Colonic mucosa (tissue), 4 donors: ENCODE measurements around the gene CLEC4F. TPM values are rescaled to one million over a fixed set of nuclear protein-coding genes. Genes with fewer than 3 reads are reported as not detected.

Experiments
- DNase-seq: peaks from one replicate; pipeline ENCODE4 v3.0.0-alpha.2; 2020
- H3K27ac ChIP-seq: fragments of 200-600 bp; one replicate; pipeline ENCODE4 v1.8.0; 2021
- H3K27me3 ChIP-seq: fragments of 200-600 bp; one replicate; pipeline ENCODE4 v1.8.0; 2021
- H3K36me3 ChIP-seq: fragments of 200-600 bp; one replicate; pipeline ENCODE4 v1.8.0; 2021
- H3K4me1 ChIP-seq: fragments of 200-600 bp; one replicate; pipeline ENCODE4 v1.8.0; 2021; ENCODE audit warnings: mild to moderate bottlenecking
- H3K4me3 ChIP-seq: fragments of 200-600 bp; one replicate; pipeline ENCODE4 v1.8.0; 2021
- H3K9ac ChIP-seq, 2 donors: one replicate each; pipeline ENCODE4 v1.7.0; 2013; ENCODE audit warnings: control low read depth in 2 of 2, low read depth in 2 of 2, low read length in 2 of 2
- H3K9me3 ChIP-seq: fragments of 200-600 bp; one replicate; pipeline ENCODE4 v1.8.0; 2021
- CTCF ChIP-seq: fragments of 200-600 bp; IDR thresholded peaks from one replicate; pipeline ENCODE4 v1.8.0; 2022; ENCODE audit warnings: antibody characterized with exemption, mild to moderate bottlenecking
- intact Hi-C: fragments of 100-400 bp; cut with DNase I; formaldehyde crosslinking; loops from one replicate; pipeline ENCODE4 v1.14.1; 2022
- total RNA-seq, 2 donors: library from RNA; stranded (reverse); fragmentation: NEBNext Ultra II Directional in 1 of 2; extraction: Animal tissue kit (Norgen Biotek cat#: 25700) in 1 of 2; gene quantifications; one replicate each; pipeline ENCODE4 v1.2.1, GENCODE V29; 2021
- donor health status: healthy.
- donor health status: DM: no; HTN: no; CAD: no.
- donor health status: DM: no; HTN: no; CAD: no.

The CLEC4F gene
- total RNA-seq, 2 donors from 2014 or later: 0.12 TPM; not detected in 1

DNA sequence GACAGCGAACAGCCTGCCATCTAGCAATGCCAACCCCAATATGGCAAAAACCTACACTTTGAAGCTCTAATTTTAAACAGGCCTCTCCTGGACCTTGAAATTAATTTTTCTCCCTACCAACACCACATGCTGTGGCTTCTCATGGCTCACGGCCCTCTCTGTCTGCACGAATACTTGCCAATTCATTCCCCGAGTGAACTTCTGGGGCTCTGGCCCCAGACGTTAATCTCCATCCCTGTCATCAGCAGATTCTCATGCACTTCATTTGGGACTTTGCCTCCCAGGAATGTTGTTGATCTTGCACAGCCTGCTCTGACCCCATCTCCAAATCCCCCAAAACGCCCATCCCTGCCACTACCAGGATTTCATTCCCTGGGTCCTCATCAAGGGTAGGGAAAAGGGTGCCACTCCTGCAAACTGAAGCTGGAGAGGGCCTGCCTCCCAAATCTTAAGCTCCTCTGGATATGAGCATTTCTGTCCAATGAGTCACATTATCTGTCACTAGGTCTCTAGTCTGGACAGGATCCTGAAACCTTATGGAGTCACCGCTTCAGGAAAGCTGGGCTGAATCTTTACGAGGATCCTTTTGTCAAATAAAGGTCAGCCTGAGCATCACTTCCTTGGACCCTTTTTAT lies 40.4 kb downstream of the CLEC4F start:
- Histone ChIP-seq H3K27ac (no peak overlapping the region), H3K4me1 (no peaks in the 10 kb centered on the region), H3K9ac (no peak overlapping the region), H3K4me3 (no peak overlapping the region), H3K27me3 (no peaks in the 10 kb centered on the region), H3K9me3 (no peaks in the 10 kb centered on the region), H3K36me3 (no peaks in the 10 kb centered on the region)
- DNase-seq: no peak
- intact Hi-C loops: no loop called here
- no peak for TF ChIP-seq CTCF

DNA sequence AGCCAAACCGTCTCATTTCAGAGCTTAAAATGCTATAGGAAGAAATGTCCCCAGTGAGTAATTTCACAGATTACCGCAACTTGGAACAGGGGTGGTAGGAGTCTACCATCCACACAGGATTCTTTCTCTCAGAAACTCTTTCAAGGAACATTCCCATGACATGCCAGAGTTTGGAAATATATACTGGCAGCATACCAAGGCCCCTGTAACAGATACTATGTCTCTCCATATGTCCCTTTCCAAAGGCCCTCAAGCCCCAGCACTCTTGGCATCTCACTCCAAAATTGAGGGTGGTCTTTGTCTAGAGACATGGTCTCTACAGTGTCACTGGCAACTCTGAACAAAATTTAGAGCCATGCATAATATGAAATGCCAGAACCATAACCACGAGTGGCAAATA lies 40.9 kb downstream of the CLEC4F start:
- Histone ChIP-seq H3K27me3 (no peaks in the 10 kb centered on the region), H3K9me3 (no peaks in the 10 kb centered on the region), H3K4me1 (no peaks in the 10 kb centered on the region), H3K36me3 (no peaks in the 10 kb centered on the region), H3K9ac (no peak overlapping the region), H3K27ac (no peak overlapping the region), H3K4me3 (no peak overlapping the region)
- TF ChIP-seq CTCF: no peak
- intact Hi-C loops: no loop called here
- DNase-seq: no peak

- TF ChIP-seq CTCF: no peak
- no peaks in the 10 kb centered on the region for H3K27me3 ChIP-seq
- no peak overlapping the region for H3K4me3 ChIP-seq
- no peaks in the 10 kb centered on the region for H3K36me3 ChIP-seq
- no peak overlapping the region for H3K9ac ChIP-seq
- H3K9me3 ChIP-seq: no peaks in the 10 kb centered on the region
- H3K27ac ChIP-seq: no peak overlapping the region
- DNase-seq: no peak
- intact Hi-C loops: no loop called here
- no peaks in the 10 kb centered on the region for H3K4me1 ChIP-seq
Observed at GRCh38 chr2:70778676-70779075, 41.7 kb downstream of the CLEC4F start.

DNA sequence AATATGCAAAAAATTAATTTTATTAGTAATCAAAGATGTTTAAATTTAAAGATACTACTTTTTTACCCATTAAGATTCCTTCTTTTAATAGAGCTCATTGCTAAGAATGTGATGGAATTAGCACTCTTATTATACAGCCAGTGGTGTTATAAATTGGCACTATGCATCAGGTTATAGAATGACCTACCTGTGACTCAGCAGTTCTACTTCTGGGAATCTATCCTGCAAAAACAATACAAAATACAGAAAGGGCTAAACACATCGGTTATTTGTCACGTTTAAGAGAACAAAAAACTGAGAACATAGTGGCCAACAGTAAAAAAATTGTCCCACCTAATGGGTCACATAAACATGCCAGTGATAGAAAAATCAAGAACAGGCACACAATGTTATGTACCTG lies 42.9 kb downstream of the CLEC4F start:
- DNase-seq: no peak
- intact Hi-C loops: no loop called here
- H3K4me1 ChIP-seq: no peaks in the 10 kb centered on the region
- H3K9ac ChIP-seq: no peak overlapping the region
- no peaks in the 10 kb centered on the region for H3K27me3 ChIP-seq
- TF ChIP-seq CTCF: no peak
- H3K27ac ChIP-seq: no peak overlapping the region
- no peaks in the 10 kb centered on the region for H3K36me3 ChIP-seq
- no peaks in the 10 kb centered on the region for H3K9me3 ChIP-seq
- no peak overlapping the region for H3K4me3 ChIP-seq

DNA sequence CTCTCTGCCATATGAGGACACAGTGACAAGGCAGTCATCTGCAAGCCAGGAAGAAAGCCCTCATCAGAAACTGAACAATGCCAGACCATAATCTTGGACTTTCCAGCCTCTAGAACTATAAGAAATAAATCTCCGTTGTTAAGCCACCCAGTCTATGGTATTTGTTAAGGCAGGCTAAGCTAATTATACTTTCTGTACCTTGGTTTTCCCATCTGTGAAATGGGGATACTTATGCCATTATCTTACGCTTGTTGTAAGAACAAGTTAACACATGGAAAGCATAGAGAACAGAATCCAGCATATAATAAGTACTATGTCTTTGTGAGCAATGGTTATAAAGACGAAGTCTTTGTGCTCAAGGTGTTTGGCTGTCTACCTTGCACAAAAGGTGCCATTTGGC lies 44.1 kb downstream of the CLEC4F start:
- H3K27me3 ChIP-seq: peaks cover 4% of the 10 kb centered on the region
- no peak overlapping the region for H3K4me3 ChIP-seq
- no peaks in the 10 kb centered on the region for H3K4me1 ChIP-seq
- DNase-seq: no peak
- H3K9ac ChIP-seq: no peak overlapping the region
- no peaks in the 10 kb centered on the region for H3K9me3 ChIP-seq
- no peaks in the 10 kb centered on the region for H3K36me3 ChIP-seq
- no peak for TF ChIP-seq CTCF
- intact Hi-C loops: no loop called here
- H3K27ac ChIP-seq: no peak overlapping the region
